Measurements from ENCODE around the gene TBX1. TPM values are rescaled to one million over a fixed set of nuclear protein-coding genes. Genes with fewer than 3 reads are reported as not detected.

TBX1 gene
- total RNA-seq, 4 donors from 2014 or later, result 1.0 to 23.2 (median 5.8) TPM

GRCh38 chr22:19734163-19734562 lies 26.4 kb upstream of the TBX1 start:
- no peaks in the 10 kb centered on the region for H3K36me3 ChIP-seq
- H3K4me3 ChIP-seq, result no peak overlapping the region
- H3K27ac ChIP-seq, result no peak overlapping the region
- intact Hi-C loops (cut with DNase I; ENCODE audit: low total_unique reads), result no loop called here
- DNase-seq, result no peak
- H3K4me1 ChIP-seq, result no peaks in the 10 kb centered on the region
- H3K27me3 ChIP-seq, result no peaks in the 10 kb centered on the region
- TF ChIP-seq, protein P1, sequence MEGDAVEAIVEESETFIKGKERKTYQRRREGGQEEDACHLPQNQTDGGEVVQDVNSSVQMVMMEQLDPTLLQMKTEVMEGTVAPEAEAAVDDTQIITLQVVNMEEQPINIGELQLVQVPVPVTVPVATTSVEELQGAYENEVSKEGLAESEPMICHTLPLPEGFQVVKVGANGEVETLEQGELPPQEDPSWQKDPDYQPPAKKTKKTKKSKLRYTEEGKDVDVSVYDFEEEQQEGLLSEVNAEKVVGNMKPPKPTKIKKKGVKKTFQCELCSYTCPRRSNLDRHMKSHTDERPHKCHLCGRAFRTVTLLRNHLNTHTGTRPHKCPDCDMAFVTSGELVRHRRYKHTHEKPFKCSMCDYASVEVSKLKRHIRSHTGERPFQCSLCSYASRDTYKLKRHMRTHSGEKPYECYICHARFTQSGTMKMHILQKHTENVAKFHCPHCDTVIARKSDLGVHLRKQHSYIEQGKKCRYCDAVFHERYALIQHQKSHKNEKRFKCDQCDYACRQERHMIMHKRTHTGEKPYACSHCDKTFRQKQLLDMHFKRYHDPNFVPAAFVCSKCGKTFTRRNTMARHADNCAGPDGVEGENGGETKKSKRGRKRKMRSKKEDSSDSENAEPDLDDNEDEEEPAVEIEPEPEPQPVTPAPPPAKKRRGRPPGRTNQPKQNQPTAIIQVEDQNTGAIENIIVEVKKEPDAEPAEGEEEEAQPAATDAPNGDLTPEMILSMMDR (IDR thresholded peaks at IDR 0.05), result no peak
- TF ChIP-seq POLR2A (IDR thresholded peaks at IDR 0.05), result no peak
- no peaks in the 10 kb centered on the region for H3K9me3 ChIP-seq

- intact Hi-C loops (cut with DNase I; ENCODE audit: low total_unique reads), result no loop called here
- TF ChIP-seq, protein P1 (IDR thresholded peaks at IDR 0.05), result no peak
- TF ChIP-seq POLR2A (IDR thresholded peaks at IDR 0.05), result no peak
- Histone ChIP-seq H3K9me3 (no peaks in the 10 kb centered on the region), H3K4me3 (no peak overlapping the region), H3K36me3 (no peaks in the 10 kb centered on the region), H3K27ac (no peak overlapping the region), H3K27me3 (no peaks in the 10 kb centered on the region), H3K4me1 (no peaks in the 10 kb centered on the region)
- DNase-seq, result no peak
These were observed 25.7 kb upstream of the TBX1 start for GRCh38 chr22:19734837-19735382.

DNA sequence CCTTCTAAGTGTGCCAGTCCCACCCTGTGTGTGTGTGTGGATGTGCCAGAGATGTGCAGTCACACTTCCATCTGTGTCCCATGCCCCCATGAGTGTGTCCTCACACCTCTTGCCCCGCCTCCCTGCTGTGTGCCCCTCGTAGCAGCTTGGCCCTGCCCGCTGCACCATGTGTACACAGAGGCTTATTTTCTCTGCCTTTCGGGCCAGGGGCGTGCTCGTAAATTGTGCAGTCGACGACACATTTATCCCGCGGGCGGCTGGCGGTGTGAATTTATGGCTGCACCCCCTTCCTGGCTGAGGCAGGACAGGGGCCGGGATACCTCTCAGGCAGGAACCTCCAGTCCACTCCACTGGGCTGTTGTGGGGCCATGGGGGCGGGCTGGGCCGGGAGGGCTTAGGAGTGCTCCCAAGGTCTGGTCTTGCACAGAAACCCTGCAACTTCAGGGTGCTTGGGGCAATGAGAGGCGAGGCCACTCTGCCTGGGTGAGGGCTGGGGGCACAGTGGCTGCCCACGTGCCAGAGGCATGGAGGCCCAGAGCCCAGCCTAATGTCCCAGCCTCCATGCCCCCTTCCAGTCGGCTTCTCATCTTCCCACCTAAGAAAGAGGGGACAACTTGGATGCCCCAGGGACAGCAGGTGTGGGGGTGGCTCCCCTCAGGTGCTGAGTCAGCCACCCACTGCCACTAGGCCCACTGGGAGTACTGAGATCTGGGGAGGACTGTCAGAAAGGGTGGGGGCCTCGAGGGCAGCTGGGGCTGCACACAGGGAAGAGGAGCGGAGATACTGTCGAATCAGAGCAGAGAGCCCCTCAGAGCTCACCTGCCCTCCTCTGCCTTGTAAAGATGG lies 24.7 kb upstream of the TBX1 start:
- intact Hi-C loops (cut with DNase I; ENCODE audit: low total_unique reads), result no loop called here
- no peaks in the 10 kb centered on the region for H3K27me3 ChIP-seq
- H3K36me3 ChIP-seq, result no peaks in the 10 kb centered on the region
- no peak for TF ChIP-seq POLR2A (IDR thresholded peaks at IDR 0.05)
- no peaks in the 10 kb centered on the region for H3K4me1 ChIP-seq
- no peak overlapping the region for H3K4me3 ChIP-seq
- no peak overlapping the region for H3K27ac ChIP-seq
- no peak for DNase-seq
- H3K9me3 ChIP-seq, result no peaks in the 10 kb centered on the region

DNA sequence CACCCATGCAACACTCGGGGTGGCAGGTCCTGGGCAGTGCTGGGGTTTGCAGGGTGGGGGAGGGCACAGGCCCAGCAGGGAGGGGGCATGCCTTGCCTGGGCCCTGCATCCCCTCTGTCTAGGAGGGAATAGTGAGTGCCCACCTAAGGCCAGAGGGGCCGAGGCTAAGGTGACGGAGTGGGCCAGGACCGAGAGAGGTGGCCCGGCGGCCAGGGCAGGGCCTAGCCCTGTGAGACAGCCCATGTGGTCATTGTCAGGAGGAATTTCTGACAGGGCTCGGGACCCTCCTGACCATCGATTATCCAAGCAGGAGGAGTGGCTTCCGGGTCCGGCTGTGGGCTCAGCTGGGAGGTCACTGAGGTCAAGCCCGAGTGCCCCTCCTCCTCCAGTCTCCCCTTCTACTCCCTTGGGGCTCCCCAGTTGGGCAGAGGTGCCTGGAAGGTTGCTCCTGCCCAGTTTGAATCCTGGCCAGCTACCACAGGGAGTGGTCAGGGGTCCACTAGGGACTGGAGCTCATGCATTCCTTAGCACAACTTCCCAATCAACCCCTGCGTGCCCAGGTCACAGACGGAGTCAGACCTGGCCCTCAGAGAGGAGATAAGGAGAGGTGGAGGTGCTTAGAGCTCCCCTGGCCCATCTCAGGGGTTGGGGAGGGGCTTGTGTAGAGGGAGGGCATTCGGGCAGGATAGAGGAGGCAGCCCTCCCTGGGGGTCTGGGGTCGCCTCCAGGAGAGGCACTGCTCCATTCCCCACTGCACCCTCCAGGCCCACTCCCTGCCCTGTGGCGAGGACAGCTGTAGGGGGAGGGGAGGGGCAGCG lies 22.5 kb upstream of the TBX1 start:
- intact Hi-C loops (cut with DNase I; ENCODE audit: low total_unique reads), result no loop called here
- H3K4me3 ChIP-seq, result no peak overlapping the region
- H3K4me1 ChIP-seq, result no peaks in the 10 kb centered on the region
- H3K36me3 ChIP-seq, result no peaks in the 10 kb centered on the region
- H3K27me3 ChIP-seq, result no peaks in the 10 kb centered on the region
- TF ChIP-seq, protein P1 (IDR thresholded peaks at IDR 0.05), result no peak
- TF ChIP-seq POLR2A (IDR thresholded peaks at IDR 0.05), result no peak
- no peak overlapping the region for H3K27ac ChIP-seq
- DNase-seq, result no peak
- H3K9me3 ChIP-seq, result no peaks in the 10 kb centered on the region

DNA sequence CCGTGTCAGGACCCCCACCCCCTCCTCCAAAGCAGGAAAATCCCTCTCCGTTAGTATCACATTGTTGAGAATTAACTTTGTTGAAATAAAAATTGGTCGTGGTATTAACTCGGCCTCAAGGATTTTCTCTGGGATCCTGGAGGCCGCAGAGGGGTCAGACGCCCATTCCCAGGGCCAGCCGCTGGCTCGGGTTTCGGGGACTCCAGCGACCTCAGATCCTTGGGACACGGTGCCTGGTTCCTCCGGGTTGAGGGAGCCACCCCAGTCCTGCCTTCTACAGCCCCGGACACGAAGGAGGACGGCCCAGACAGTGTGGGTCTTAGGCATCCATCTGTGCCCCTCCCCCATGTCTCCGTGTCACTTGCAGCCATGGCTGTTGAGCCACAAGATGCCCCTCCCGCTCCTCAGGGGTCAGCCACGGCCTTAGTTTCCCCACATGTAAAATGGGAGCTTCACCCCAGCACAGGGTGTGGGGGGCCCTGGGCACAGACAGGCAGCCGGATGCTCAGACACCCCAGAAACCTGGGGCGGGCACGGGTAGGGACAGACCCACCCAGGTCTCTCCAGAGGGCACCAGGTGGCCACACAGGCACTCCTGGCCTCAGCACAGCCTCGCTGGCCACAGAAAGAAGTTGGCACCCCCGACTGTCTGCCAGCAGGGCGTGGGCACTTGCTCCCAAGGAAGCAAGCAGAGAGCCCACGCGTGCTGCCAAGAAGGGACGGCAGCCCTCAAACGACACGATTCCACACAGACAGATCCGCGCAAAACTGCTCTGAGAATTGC lies 21.7 kb upstream of the TBX1 start:
- Histone ChIP-seq H3K4me1 (no peaks in the 10 kb centered on the region), H3K36me3 (no peaks in the 10 kb centered on the region), H3K27me3 (no peaks in the 10 kb centered on the region), H3K9me3 (no peaks in the 10 kb centered on the region), H3K4me3 (no peak overlapping the region), H3K27ac (no peak overlapping the region)
- DNase-seq, result no peak
- TF ChIP-seq POLR2A (IDR thresholded peaks at IDR 0.05), result no peak
- TF ChIP-seq, protein P1 (IDR thresholded peaks at IDR 0.05), result no peak
- intact Hi-C loops (cut with DNase I; ENCODE audit: low total_unique reads), result no loop called here

All from uterus (tissue), 4 donors.